Stomach (tissue), 4 donors: ENCODE data around the gene C19orf25.

ENCODE experiments used
- POLR2AphosphoS5 ChIP-seq, 3 donors: sonication (generic); formaldehyde crosslinking; IDR thresholded peaks; one replicate each; pipeline ENCODE4 v1.6.1; 2016; ENCODE audit warnings: antibody characterized with exemption in 3 of 3
- TF ChIP-seq, protein P1 (sequence below), 7 experiments: fragments of 450-650 bp in 4 of 7; fragments of 200-600 bp in 3 of 7; sonication (generic) in 3 of 7; IDR thresholded peaks; one replicate each; pipeline ENCODE4 v1.5.1; 2016 to 2019; ENCODE audit warnings: antibody characterized with exemption in 7 of 7, control low read depth in 2 of 7, mild to moderate bottlenecking in 1 of 7

DNA sequence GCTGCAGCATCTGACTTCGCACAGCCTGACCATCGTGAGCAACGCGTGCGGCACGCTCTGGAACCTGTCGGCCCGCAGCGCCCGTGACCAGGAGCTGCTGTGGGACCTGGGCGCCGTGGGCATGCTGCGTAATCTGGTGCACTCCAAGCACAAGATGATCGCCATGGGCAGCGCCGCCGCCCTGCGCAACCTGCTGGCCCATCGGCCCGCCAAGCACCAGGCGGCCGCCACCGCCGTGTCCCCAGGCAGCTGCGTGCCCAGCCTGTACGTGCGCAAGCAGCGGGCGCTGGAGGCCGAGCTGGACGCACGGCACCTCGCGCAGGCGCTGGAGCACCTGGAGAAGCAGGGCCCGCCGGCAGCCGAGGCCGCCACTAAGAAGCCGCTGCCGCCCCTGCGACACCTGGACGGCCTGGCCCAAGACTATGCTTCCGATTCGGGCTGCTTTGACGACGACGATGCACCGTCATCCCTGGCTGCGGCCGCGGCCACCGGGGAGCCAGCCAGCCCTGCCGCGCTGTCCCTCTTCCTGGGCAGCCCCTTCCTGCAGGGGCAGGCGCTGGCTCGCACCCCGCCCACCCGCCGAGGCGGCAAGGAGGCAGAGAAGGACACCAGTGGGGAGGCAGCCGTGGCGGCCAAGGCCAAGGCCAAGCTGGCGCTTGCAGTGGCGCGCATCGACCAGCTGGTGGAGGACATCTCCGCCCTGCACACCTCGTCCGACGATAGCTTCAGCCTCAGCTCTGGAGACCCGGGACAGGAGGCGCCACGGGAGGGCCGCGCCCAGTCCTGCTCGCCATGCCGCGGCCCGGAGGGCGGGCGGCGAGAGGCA lies 13.6 kb downstream of the C19orf25 start:
- no peak for TF ChIP-seq POLR2AphosphoS5 (IDR thresholded peaks at IDR 0.05)
- TF ChIP-seq, protein P1, sequence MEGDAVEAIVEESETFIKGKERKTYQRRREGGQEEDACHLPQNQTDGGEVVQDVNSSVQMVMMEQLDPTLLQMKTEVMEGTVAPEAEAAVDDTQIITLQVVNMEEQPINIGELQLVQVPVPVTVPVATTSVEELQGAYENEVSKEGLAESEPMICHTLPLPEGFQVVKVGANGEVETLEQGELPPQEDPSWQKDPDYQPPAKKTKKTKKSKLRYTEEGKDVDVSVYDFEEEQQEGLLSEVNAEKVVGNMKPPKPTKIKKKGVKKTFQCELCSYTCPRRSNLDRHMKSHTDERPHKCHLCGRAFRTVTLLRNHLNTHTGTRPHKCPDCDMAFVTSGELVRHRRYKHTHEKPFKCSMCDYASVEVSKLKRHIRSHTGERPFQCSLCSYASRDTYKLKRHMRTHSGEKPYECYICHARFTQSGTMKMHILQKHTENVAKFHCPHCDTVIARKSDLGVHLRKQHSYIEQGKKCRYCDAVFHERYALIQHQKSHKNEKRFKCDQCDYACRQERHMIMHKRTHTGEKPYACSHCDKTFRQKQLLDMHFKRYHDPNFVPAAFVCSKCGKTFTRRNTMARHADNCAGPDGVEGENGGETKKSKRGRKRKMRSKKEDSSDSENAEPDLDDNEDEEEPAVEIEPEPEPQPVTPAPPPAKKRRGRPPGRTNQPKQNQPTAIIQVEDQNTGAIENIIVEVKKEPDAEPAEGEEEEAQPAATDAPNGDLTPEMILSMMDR (IDR thresholded peaks at IDR 0.05) = peak in 4 of 7 experiments; percentile 22 to 38 (median 28)
